Keratinocyte (primary cell): Measurements from ENCODE around the gene DBF4B.

Experiments
- CTCF ChIP-seq, 3 experiments: IDR thresholded peaks in 1 of 3; conservative IDR thresholded peaks in 1 of 3; optimal IDR thresholded peaks in 1 of 3; 2 replicates in 2 of 3; 3 replicates in 1 of 3; pipeline versions ENCODE3 to v1.5.1; 2011; ENCODE audit warnings: low read length in 3 of 3, mild to moderate bottlenecking in 3 of 3, moderate library complexity in 2 of 3, control low read depth in 1 of 3, inconsistent platforms in 1 of 3; ENCODE audit not compliant: insufficient read depth in 2 of 3; ENCODE audit errors: extremely low read depth in 1 of 3
- EZH2 ChIP-seq: IDR thresholded peaks from one replicate; pipeline ENCODE4 v1.6.1; 2012; ENCODE audit warnings: inconsistent platforms, mild to moderate bottlenecking, low read length, moderate library complexity

- TF ChIP-seq CTCF (optimal IDR thresholded peaks at IDR 0.05 in 1 of 3, IDR thresholded peaks at IDR 0.05 in 1 of 3, conservative IDR thresholded peaks at IDR 0.05 in 1 of 3; ENCODE audit: extremely low read depth in 1 of 3, insufficient read depth in 2 of 3, low read length in 3 of 3) (no peak), EZH2 (no peak)
Observed at GRCh38 chr17:44734272-44734671, 25.8 kb downstream of the DBF4B start.
